HG03060 (cell line): ENCODE measurements around the gene MX2.
"Not testable (repeated sequence)": the region's sequence is repeated elsewhere in the genome, so short reads cannot be mapped to it uniquely, and the experiment has no call there.

ENCODE experiments used
- ATAC-seq: cut with Tn5 transposase; IDR thresholded peaks from one replicate; pipeline ENCODE4 v1.9.1; 2021; ENCODE audit warnings: low read depth, moderate number of reproducible peaks; ENCODE audit not compliant: unreplicated experiment

The MX2 gene

DNA sequence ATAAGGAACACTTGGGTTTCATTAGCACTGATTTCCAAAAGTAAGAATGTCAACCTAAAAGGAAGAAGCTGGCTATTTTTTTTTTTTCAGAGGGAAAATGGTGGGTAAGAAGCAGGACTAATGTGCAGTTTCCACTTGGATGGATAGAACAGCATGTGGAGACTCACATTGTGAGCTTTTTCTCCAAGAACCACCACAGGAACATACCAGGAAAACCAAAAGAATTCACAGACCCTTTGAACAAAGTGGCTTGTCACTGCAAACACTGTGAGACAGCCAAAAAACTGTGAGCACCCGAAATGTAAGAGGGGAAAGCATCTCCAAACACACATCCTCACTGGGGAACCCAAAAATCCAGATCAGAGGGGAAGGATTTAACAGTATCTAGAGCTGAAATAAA is 48.5 kb downstream of the MX2 start:
- no peak for ATAC-seq

- ATAC-seq = no peak
Measured at GRCh38 chr21:41410767-41411448, 49.1 kb downstream of the MX2 start.

- peak; percentile 76 for ATAC-seq
Measured at GRCh38 chr21:41411449-41412089, 49.7 kb downstream of the MX2 start.

DNA sequence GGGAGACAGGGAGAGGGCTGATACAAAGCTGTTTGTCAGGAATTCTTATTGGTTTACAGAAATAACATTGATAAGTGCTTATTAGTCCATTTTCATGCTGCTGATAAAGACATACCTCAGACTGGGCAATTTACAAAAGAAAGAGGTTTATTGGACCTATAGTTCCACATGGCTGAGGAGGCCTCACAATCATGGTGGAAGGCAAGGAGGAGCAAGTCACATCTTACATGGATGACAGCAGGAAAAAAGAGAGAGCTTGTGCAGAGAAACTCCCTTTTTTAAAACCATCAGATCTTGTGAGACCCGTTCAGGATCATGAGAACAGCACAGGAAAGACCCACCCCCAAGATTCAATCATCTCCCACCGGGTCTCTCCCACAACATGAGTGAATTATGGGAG is 55.7 kb downstream of the MX2 start:
- ATAC-seq = not testable (repeated sequence)

- ATAC-seq = no peak
Measured at GRCh38 chr21:41418393-41418792, 56.6 kb downstream of the MX2 start.

DNA sequence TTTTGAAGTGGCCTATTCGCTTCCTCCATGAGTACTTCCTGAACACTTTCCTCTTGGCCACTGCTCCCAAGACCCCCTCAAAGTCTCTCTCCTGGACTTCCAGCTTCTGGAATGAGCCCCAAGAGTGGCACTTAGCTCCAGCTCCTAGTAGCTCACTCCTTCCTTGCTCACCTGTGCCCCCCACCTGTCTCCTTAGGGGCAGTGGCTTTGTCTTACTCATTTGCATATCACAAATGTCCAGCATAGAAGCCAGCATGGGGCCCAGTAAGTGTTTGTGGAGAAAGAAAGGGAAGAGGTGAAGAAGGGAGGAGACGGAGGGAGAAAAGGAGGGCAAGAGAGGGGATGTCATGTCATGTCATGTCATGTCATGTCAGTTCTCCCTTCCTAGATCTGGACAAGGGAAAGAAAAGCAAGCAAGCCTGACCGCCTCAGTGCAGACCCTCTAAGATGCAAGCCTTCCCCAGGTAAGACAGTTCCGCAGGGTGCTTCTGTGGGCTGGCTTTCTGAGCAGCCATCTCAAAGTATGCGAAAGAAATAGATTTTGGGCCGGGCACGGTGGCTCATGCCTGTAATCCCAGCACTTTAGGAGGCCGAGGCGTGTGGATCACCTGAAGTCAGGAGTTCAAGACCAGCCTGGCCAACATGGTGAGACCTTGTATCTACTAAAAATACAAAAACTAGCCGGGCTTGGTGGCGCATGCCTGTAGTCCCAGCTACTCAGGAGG is 57.3 kb downstream of the MX2 start:
- no peak for ATAC-seq

- no peak for ATAC-seq
Measured at GRCh38 chr21:41419921-41420862, 58.4 kb downstream of the MX2 start.

GRCh38 chr21:41420998-41421397 is 59.2 kb downstream of the MX2 start:
- not testable (repeated sequence) for ATAC-seq

- no peak for ATAC-seq
Measured at GRCh38 chr21:41422546-41423304, 60.9 kb downstream of the MX2 start.

- not testable (repeated sequence) for ATAC-seq
Measured at GRCh38 chr21:41423305-41423636, 61.4 kb downstream of the MX2 start.

DNA sequence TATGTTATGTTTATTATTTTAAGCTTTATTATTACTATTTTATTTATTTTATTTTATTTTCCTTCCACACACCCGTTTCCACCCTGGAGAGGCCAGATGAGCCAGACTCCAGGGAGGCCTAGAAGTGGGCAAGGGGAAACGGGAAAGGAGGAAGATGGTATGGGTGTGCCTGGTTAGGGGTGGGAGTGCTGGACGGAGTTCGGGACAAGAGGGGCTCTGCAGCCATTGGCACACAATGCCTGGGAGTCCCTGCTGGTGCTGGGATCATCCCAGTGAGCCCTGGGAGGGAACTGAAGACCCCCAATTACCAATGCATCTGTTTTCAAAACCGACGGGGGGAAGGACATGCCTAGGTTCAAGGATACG is 63.7 kb downstream of the MX2 start:
- no peak for ATAC-seq

- no peak for ATAC-seq
Measured at GRCh38 chr21:41425954-41426675, 64.3 kb downstream of the MX2 start, which contains the start of gene MX1. MX1 (plus strand) TSS chr21:41426239; CDS start chr21:41432071, 5,832 bp downstream.

- no peak for ATAC-seq
Measured at GRCh38 chr21:41426676-41427404, 65.0 kb downstream of the MX2 start.

DNA sequence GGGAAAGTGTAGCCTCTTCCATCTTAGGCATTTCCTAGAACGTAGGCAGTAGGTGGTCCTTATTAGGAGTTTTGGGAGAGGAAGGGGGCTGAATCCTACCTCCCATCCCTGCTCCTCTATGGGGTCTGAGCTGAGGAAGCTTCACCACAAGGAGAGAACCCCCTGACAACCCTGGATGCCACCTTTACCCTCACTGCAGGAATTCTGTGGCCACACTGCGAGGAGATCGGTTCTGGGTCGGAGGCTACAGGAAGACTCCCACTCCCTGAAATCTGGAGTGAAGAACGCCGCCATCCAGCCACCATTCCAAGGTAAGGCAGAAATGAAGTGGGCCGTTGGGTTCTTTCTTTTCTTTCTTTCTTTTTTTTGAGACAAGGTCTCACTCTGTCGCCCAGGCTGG is 65.7 kb downstream of the MX2 start:
- ATAC-seq = no peak

DNA sequence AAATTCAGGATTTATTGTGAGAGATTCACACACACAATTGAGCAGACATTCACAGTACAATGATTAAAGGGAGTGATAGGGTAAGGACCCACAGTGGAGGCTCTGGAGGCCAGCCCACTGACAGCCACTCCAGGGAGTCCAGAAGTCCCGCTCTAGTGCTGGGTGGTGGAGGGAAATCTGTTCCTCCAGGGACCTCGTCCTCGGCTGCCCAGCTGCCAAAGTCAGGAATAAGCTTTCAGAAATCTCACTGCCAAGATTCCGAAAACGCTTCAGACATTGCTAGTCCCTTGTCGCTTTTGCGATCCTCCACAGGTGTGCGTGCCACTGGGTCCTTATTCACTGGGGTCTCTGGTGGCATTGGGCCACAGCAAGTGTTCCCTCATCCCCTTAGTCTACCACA is 66.5 kb downstream of the MX2 start:
- ATAC-seq = no peak

DNA sequence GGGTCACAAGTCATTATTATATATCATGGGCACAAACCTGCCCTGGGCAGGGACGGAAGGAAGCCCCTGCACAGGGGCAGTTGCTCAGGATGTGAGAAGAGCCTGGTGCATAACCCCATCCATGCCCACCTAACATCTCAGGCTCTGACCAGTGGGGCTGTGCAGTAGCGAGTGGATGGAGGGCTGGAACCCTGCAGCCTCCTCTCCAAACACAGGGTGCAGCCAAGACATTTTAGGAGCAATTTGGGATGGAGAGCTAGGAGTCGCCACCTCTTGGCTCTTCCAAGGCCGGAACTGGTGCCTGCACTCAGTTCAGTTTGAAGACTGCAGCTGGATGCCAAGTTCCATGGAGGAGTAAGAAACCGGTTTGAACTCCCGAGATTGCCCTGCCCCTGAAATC is 67.0 kb downstream of the MX2 start:
- no peak for ATAC-seq

DNA sequence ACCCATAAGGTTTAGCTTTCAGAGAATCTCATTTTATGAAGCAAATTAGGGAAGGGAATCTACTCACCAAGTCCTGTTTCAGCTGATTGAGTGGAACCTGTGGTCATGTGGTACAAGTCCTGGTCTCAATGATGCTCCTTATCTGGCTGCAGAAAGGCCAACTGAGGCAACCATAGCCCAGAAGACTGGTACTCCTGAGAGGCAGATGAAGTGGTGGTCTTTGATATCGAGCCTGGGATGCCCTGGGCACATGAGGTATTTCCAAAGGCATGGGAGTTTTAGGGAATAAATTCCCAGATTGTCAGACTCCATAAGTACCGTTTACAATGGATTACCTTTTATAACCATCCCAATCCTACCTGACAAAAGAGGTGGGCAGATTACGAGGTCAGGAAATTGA is 67.5 kb downstream of the MX2 start:
- no peak for ATAC-seq

- ATAC-seq = no peak
Measured at GRCh38 chr21:41429925-41430491, 68.2 kb downstream of the MX2 start.
